Fibroblast of mammary gland (primary cell): ENCODE results near the gene SLC35D3.
A peak's percentile ranks its signal among the peaks of the same experiment; 100 is the strongest.

Experiments used
- DNase-seq: peaks from one replicate; pipeline ENCODE4 v3.0.0-alpha.2; 2010; ENCODE audit warnings: low read depth
- H3K4me3 ChIP-seq: 2 replicates; pipeline ENCODE4 v1.5.1; 2011; ENCODE audit warnings: low read depth, mild to moderate bottlenecking, low read length, moderate library complexity; ENCODE audit not compliant: control insufficient read depth
- TF ChIP-seq, protein P1 (sequence below): conservative IDR thresholded peaks from 2 replicates; pipeline ENCODE4 v1.5.1; 2011; ENCODE audit warnings: low read depth, low read length, inconsistent platforms; ENCODE audit not compliant: control insufficient read depth, insufficient read depth

Gene SLC35D3

DNA sequence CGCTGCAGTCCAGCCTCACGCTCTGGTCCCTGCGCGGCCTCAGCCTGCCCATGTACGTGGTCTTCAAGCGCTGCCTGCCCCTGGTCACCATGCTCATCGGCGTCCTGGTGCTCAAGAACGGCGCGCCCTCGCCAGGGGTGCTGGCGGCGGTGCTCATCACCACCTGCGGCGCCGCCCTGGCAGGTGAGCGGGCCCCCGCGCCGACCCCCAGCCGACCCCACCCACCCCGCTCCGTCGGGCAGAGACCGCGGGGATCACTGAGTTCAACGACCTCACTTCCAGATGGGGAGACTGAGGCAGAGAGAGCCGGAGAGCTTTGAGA is 545 bp downstream of the SLC35D3 start:
- TF ChIP-seq, protein P1, sequence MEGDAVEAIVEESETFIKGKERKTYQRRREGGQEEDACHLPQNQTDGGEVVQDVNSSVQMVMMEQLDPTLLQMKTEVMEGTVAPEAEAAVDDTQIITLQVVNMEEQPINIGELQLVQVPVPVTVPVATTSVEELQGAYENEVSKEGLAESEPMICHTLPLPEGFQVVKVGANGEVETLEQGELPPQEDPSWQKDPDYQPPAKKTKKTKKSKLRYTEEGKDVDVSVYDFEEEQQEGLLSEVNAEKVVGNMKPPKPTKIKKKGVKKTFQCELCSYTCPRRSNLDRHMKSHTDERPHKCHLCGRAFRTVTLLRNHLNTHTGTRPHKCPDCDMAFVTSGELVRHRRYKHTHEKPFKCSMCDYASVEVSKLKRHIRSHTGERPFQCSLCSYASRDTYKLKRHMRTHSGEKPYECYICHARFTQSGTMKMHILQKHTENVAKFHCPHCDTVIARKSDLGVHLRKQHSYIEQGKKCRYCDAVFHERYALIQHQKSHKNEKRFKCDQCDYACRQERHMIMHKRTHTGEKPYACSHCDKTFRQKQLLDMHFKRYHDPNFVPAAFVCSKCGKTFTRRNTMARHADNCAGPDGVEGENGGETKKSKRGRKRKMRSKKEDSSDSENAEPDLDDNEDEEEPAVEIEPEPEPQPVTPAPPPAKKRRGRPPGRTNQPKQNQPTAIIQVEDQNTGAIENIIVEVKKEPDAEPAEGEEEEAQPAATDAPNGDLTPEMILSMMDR: no peak
- no peak overlapping the region for H3K4me3 ChIP-seq
- DNase-seq: no peak

DNA sequence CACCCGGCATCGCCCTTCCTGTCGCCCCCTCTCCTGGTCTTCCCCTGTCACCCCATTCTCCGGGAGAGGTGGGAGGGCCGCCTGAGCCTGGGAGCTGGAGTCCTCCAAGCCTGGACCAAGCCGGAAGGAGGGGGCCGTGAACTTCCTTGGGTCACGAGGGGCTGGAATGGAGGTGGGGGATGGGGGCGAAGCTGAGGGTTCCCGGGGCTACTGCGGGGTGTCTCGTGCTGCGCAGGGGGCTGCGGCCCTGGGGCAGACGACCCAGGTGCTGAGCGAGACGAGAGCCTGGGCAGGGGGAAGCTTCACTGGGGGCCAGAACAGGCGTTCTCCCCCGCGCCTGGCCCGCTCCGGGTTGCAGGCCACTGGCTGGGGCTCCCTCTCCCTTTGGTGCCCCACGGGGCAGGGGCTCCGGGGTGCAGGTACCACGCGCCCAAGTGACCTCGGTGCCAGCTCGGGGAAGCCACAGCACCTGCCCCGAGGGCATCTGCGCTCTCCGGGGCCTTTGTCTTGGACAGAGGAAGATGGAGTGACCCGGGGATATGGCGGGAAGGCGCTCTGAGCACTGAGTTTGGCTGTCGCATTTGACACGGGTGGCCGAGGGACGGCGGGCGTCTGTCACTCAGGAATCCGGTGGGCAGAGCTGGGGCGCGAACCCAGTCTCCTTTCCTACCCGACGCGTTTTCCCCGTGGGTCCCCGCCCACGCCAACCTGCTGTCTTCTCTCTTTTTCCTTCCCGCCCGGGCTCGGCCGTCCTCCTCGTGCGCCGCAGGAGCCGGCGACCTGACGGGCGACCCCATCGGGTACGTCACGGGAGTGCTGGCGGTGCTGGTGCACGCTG is 1.2 kb downstream of the SLC35D3 start:
- no peak for DNase-seq
- TF ChIP-seq, protein P1: no peak
- no peak overlapping the region for H3K4me3 ChIP-seq

DNA sequence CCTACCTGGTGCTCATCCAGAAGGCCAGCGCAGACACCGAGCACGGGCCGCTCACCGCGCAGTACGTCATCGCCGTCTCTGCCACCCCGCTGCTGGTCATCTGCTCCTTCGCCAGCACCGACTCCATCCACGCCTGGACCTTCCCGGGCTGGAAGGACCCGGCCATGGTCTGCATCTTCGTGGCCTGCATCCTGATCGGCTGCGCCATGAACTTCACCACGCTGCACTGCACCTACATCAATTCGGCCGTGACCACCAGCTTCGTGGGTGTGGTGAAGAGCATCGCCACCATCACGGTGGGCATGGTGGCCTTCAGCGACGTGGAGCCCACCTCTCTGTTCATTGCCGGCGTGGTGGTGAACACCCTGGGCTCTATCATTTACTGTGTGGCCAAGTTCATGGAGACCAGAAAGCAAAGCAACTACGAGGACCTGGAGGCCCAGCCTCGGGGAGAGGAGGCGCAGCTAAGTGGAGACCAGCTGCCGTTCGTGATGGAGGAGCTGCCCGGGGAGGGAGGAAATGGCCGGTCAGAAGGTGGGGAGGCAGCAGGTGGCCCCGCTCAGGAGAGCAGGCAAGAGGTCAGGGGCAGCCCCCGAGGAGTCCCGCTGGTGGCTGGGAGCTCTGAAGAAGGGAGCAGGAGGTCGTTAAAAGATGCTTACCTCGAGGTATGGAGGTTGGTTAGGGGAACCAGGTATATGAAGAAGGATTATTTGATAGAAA is 2.0 kb downstream of the SLC35D3 start:
- TF ChIP-seq, protein P1: no peak
- no peak for DNase-seq

DNA sequence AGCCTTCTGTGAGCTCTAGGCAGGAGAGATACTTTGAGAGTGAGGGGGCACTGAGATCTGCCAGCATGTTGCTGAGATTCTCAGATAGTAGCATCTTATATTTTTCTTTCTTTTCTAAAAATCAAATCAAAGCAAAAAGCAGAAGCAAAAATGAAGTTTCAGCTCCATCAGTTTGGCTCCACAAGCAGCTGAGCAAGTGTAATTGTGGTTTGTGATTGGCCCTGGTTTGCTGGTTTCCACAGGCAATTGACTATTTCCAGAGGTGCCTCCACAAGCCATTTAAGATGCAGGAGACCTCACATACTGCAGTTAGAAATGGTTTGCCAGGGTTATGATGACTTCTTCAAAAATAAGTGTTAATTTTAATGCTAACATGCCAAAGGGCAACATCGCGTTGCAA is 4.3 kb downstream of the SLC35D3 start:
- TF ChIP-seq, protein P1: no peak
- no peak for DNase-seq
- H3K4me3 ChIP-seq: no peak overlapping the region

More for the DNA sequence above, 2.0 kb downstream of the SLC35D3 start:
- no peak overlapping the region for H3K4me3 ChIP-seq

DNA sequence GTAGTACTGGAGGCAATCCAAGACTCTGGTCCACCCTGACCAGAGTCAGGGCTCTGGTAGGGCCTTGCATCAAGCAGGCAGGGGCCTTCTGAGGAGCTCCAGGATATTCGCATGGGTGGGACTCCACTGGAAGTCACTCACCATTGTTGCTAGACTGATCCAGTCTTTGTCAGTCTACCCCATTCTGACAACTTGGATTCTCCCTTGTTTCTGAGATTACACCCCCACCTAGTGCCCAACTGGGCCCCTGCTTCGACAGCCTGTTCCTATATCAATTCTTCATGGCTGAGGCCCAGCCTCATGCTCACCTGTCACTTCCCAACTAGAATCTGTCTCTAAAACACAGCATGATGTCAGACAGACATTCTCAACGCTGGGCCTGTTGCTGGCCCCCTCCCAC is 5.2 kb downstream of the SLC35D3 start:
- TF ChIP-seq, protein P1: peak; percentile 23
- H3K4me3 ChIP-seq: no peak overlapping the region
- DNase-seq: no peak

DNA sequence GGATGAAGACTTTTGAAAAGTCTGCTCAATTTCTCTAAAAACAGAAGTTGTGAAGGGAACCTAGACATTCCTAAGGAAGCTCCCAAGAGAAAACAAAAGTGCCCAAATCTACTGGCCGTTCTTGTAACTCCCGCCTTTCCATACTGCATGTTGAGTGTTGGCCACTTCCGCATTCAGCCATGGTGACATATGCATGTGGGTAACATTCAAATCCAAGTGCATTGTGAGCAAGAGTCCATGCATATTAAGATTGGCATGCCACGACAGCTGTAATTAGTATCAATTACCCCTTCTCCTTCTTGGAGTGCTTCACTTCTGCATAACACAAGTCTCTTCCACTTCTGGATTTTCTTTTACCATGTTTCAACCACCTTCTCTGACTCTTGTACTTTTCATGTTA is 8.4 kb downstream of the SLC35D3 start:
- TF ChIP-seq, protein P1: no peak

More for the DNA sequence above, 8.4 kb downstream of the SLC35D3 start:
- no peak for DNase-seq
- no peak overlapping the region for H3K4me3 ChIP-seq
